PFSK-1 (cell line): Measurements from ENCODE around the gene OSTF1.

ENCODE experiments used
- FOXP2 ChIP-seq: optimal IDR thresholded peaks from 2 replicates; pipeline ENCODE3; 2011; ENCODE audit warnings: borderline replicate concordance, control low read depth, inconsistent platforms; ENCODE audit not compliant: insufficient read depth; ENCODE audit errors: extremely low read length, extremely low read depth
- POLR2AphosphoS5 ChIP-seq: IDR thresholded peaks from 2 replicates; pipeline ENCODE4 v1.6.1; 2012; ENCODE audit warnings: low read depth, mild to moderate bottlenecking, control low read depth, low read length, moderate library complexity
- SIN3A ChIP-seq: IDR thresholded peaks from 2 replicates; pipeline ENCODE4 v1.6.1; 2012; ENCODE audit warnings: mild to moderate bottlenecking, low read length, moderate library complexity, borderline replicate concordance; ENCODE audit not compliant: insufficient read depth
- TAF1 ChIP-seq: IDR thresholded peaks from 2 replicates; pipeline ENCODE4 v1.6.1; 2012; ENCODE audit warnings: low read length, control low read depth, borderline replicate concordance; ENCODE audit not compliant: insufficient read depth
- TF ChIP-seq, protein P1 (sequence below), 2 experiments: IDR thresholded peaks; 2 replicates each; pipeline versions ENCODE4 v1.6.1 to v1.8.0; 2011 to 2012; ENCODE audit warnings: low read depth in 2 of 2, low read length in 2 of 2, control low read depth in 1 of 2, inconsistent platforms in 1 of 2, mild to moderate bottlenecking in 1 of 2, moderate library complexity in 1 of 2; ENCODE audit not compliant: insufficient read depth in 1 of 2

Gene OSTF1

DNA sequence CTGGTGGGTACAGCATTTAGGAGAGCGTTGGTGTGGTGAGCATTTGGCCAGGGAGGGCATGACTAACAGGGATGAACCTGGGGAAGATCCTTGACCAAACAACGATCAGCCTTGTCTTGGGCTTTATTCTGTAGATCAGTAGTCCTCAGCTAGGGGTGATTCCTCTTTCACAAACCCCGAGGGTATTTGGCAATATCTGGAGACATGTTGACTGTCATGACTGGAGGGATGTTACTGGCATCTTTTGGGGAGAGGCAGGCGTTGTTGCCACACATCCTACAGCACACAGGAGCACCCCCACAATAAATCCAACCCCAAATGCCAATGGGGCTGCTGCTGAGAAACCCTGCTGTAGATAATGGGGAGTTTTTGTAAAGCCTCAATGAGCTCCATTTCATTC is 43.9 kb downstream of the OSTF1 start:
- no peak for TF ChIP-seq SIN3A
- no peak for TF ChIP-seq POLR2AphosphoS5
- TF ChIP-seq TAF1, result no peak
- TF ChIP-seq, protein P1, sequence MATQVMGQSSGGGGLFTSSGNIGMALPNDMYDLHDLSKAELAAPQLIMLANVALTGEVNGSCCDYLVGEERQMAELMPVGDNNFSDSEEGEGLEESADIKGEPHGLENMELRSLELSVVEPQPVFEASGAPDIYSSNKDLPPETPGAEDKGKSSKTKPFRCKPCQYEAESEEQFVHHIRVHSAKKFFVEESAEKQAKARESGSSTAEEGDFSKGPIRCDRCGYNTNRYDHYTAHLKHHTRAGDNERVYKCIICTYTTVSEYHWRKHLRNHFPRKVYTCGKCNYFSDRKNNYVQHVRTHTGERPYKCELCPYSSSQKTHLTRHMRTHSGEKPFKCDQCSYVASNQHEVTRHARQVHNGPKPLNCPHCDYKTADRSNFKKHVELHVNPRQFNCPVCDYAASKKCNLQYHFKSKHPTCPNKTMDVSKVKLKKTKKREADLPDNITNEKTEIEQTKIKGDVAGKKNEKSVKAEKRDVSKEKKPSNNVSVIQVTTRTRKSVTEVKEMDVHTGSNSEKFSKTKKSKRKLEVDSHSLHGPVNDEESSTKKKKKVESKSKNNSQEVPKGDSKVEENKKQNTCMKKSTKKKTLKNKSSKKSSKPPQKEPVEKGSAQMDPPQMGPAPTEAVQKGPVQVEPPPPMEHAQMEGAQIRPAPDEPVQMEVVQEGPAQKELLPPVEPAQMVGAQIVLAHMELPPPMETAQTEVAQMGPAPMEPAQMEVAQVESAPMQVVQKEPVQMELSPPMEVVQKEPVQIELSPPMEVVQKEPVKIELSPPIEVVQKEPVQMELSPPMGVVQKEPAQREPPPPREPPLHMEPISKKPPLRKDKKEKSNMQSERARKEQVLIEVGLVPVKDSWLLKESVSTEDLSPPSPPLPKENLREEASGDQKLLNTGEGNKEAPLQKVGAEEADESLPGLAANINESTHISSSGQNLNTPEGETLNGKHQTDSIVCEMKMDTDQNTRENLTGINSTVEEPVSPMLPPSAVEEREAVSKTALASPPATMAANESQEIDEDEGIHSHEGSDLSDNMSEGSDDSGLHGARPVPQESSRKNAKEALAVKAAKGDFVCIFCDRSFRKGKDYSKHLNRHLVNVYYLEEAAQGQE (IDR thresholded peaks at IDR 0.05; ENCODE audit: insufficient read depth in 1 of 2, low read depth in 2 of 2, low read length in 2 of 2), result no peak
- no peak for TF ChIP-seq FOXP2

GRCh38 chr9:75133396-75133795 is 45.1 kb downstream of the OSTF1 start:
- TF ChIP-seq FOXP2 (no peak), SIN3A (no peak), TAF1 (no peak), POLR2AphosphoS5 (no peak)
- TF ChIP-seq, protein P1 (IDR thresholded peaks at IDR 0.05; ENCODE audit: insufficient read depth in 1 of 2, low read depth in 2 of 2, low read length in 2 of 2), result no peak

DNA sequence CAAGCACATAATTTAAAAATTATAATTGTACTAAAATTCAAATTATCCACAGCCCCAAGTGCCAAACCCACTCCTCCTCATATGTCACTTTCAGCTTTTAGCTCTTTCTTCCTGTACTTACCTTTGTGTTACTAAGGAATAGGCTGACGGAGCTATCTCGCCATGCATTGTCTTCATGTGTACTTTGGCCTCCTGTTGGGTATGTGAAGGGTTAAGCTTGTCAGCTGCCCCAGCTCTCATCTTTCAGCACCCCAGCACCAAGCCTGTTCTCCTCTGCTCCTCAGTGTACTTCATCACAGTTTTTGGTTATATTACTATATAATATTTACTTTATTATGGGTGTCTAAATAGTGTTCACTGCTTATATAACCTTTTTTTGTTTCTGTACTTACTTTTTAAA is 46.2 kb downstream of the OSTF1 start:
- no peak for TF ChIP-seq TAF1
- TF ChIP-seq, protein P1 (IDR thresholded peaks at IDR 0.05; ENCODE audit: insufficient read depth in 1 of 2, low read depth in 2 of 2, low read length in 2 of 2), result no peak
- TF ChIP-seq FOXP2, result no peak
- TF ChIP-seq POLR2AphosphoS5, result no peak
- TF ChIP-seq SIN3A, result no peak

DNA sequence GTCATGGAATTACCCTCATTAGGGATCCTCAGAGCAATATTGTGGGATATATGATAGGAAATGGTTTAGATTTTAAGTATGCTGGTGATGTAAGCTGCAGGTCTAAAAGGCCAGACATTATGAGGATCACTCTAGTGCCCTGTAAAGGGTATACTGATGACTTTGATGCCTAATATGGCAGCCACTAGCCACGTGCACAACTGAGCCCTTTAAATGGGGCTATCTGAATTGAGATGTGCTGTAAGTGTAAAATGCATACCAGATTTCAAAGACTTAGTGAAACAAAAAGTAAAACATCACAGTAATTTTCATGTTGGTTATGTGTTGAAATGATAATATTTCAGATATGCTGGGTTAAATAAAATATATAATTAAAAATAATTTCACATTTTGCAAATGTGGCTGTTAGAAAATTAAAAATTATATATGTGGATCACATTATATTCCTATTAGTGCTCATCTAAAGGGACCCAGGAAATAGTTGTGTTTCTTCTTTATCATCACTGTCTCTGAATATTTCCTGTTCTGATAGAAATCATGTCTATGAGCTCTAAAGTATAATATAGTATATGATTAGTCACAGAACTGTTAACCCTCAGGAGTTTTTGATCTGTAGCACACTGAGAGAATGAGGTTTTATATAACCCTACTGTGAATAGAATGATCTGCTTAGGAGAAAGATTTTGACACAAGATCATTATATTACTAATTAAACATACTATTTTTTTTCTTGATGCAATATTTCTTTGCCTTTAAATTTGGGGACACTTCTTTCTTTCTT is 50.1 kb downstream of the OSTF1 start:
- no peak for TF ChIP-seq TAF1
- no peak for TF ChIP-seq SIN3A
- TF ChIP-seq, protein P1 (IDR thresholded peaks at IDR 0.05; ENCODE audit: insufficient read depth in 1 of 2, low read depth in 2 of 2, low read length in 2 of 2), result no peak
- no peak for TF ChIP-seq POLR2AphosphoS5
- TF ChIP-seq FOXP2, result no peak
